GM12878 (cell line): ENCODE measurements around the gene KICS2. TPM values are rescaled to one million over a fixed set of nuclear protein-coding genes. Genes with fewer than 3 reads are reported as not detected.

ENCODE experiments used
- ATAC-seq: fragments of 200-7000 bp; cut with Tn5 transposase; 3 replicates; pipeline ENCODE4 v1.9.1; 2020; ENCODE audit warnings: mild to moderate bottlenecking, moderate library complexity
- BruUV-seq: library from RNA; stranded (reverse); fragments of 400-500 nt; replicated peaks from 2 replicates; lab custom pipeline; 2021; lab: Mats Ljungman, UMichigan
- CTCF ChIA-PET: fragments of 300-600 bp; sonication (Branson Sonifier 250); formaldehyde crosslinking; extraction: SDS; loops from one replicate; lab custom pipeline; 2021; ENCODE audit warnings: inconsistent platforms; lab: Yijun Ruan, JAX
- POLR2A ChIA-PET: fragments of 350-600 bp; formaldehyde crosslinking; extraction: SDS; loops from one replicate; lab custom pipeline; 2021; ENCODE audit warnings: inconsistent platforms; lab: Charles Lee
- RAD21 ChIA-PET: fragments of 300-600 bp; sonication (Branson Sonifier 250); formaldehyde crosslinking; loops from one replicate; lab custom pipeline; 2023; ENCODE audit warnings: antibody characterized with exemption; ENCODE audit not compliant: unreplicated experiment; lab: Charles Lee
- SMC1A ChIA-PET: fragments of 300-600 bp; sonication (Branson Sonifier 250); formaldehyde crosslinking; loops from one replicate; lab custom pipeline; 2023; ENCODE audit not compliant: unreplicated experiment, uncharacterized antibody; lab: Charles Lee
- DNase-seq: peaks from one replicate; pipeline ENCODE4 v3.0.0-alpha.2; 2011; ENCODE audit warnings: low read depth, low spot score
- FAIRE-seq: peaks from 3 replicates; lab custom pipeline; 2011; peaks lifted over from hg19 to GRCh38; lab: Jason Lieb, UNC
- H2AFZ ChIP-seq: 2 replicates; pipeline ENCODE4 v1.6.0; 2011; ENCODE audit warnings: low read depth, low read length, control low read depth; ENCODE audit not compliant: control insufficient read depth
- H3K27ac ChIP-seq: 2 replicates; pipeline ENCODE4 v1.5.1; 2011; ENCODE audit warnings: control low read depth; ENCODE audit not compliant: control insufficient read depth, insufficient read depth
- H3K27me3 ChIP-seq, 2 experiments: replicated peaks in 1 of 2; 2 replicates each; pipeline versions ENCODE4 v1.6.0 to v1.6.1; 2011; ENCODE audit warnings: low read length in 1 of 2; ENCODE audit not compliant: control insufficient read depth in 2 of 2, insufficient read depth in 2 of 2
- H3K36me3 ChIP-seq, 2 experiments: 2 replicates each; pipeline ENCODE4 v1.5.1; 2011; ENCODE audit warnings: low read length in 1 of 2; ENCODE audit not compliant: control insufficient read depth in 2 of 2, insufficient read depth in 2 of 2
- H3K4me1 ChIP-seq: 2 replicates; pipeline ENCODE4 v1.6.1; 2011; ENCODE audit warnings: mild to moderate bottlenecking, low read length, moderate library complexity, mixed read lengths; ENCODE audit not compliant: control insufficient read depth, insufficient read depth
- H3K4me2 ChIP-seq: 2 replicates; pipeline ENCODE4 v1.6.0; 2011; ENCODE audit warnings: control low read depth; ENCODE audit not compliant: control insufficient read depth, insufficient read depth
- H3K4me3 ChIP-seq: fragments of 200-600 bp; sonication (generic); 2 replicates; pipeline ENCODE4 v1.5.1; 2016
- H3K79me2 ChIP-seq: 2 replicates; pipeline ENCODE4 v1.6.0; 2011; ENCODE audit warnings: low read length; ENCODE audit not compliant: control insufficient read depth, insufficient read depth
- H3K9ac ChIP-seq: 2 replicates; pipeline ENCODE4 v1.8.0; 2011; ENCODE audit warnings: low read length, control low read depth, mixed read lengths; ENCODE audit not compliant: control insufficient read depth, insufficient read depth
- H3K9me3 ChIP-seq: replicated peaks from 3 replicates; pipeline ENCODE4 v1.5.1; 2011; ENCODE audit warnings: mild to moderate bottlenecking, low read length; ENCODE audit not compliant: control insufficient read depth, insufficient read depth
- H4K20me1 ChIP-seq: 2 replicates; pipeline ENCODE4 v1.6.0; 2011; ENCODE audit not compliant: control insufficient read depth, insufficient read depth
- CEBPB ChIP-seq, 2 experiments: fragments of 150-350 bp in 1 of 2; IDR thresholded peaks; 2 replicates each; pipeline ENCODE4 v1.6.1; 2012 to 2014; ENCODE audit warnings: low read depth in 2 of 2, low read length in 2 of 2, borderline replicate concordance in 1 of 2, inconsistent platforms in 1 of 2
- EED ChIP-seq: sonication (generic); IDR thresholded peaks from 2 replicates; pipeline ENCODE4 v1.6.1; 2016; ENCODE audit warnings: antibody characterized with exemption, low read depth
- HCFC1 ChIP-seq: fragments of 150-350 bp; IDR thresholded peaks from 2 replicates; pipeline ENCODE4 v1.6.1; 2014; ENCODE audit warnings: low read length
- NR2F1 ChIP-seq: fragments of 450-650 bp; conservative IDR thresholded peaks from 2 replicates; pipeline ENCODE4 v1.6.1; 2017; ENCODE audit warnings: mild to moderate bottlenecking
- POU2F2 ChIP-seq: IDR thresholded peaks from 3 replicates; pipeline ENCODE4 v1.6.1; 2011; ENCODE audit warnings: low read depth, mild to moderate bottlenecking, low read length, borderline replicate concordance
- RAD51 ChIP-seq: fragments of 450-650 bp; IDR thresholded peaks from 2 replicates; pipeline ENCODE4 v1.6.1; 2016; ENCODE audit warnings: moderate library complexity, mild to moderate bottlenecking, inconsistent platforms
- SPI1 ChIP-seq: IDR thresholded peaks from 2 replicates; pipeline ENCODE4 v1.6.1; 2011; ENCODE audit warnings: low read depth, mild to moderate bottlenecking, low read length, moderate library complexity, borderline replicate concordance; ENCODE audit not compliant: insufficient read depth
- SREBF2 ChIP-seq: IDR thresholded peaks from 2 replicates; pipeline ENCODE4 v1.6.1; 2012; ENCODE audit warnings: mild to moderate bottlenecking, low read length
- SRF ChIP-seq, 2 experiments: IDR thresholded peaks; 2 replicates each; pipeline ENCODE4 v1.6.1; 2011; ENCODE audit warnings: low read depth in 2 of 2, low read length in 2 of 2, mild to moderate bottlenecking in 1 of 2, moderate library complexity in 1 of 2
- WRNIP1 ChIP-seq: IDR thresholded peaks from 2 replicates; pipeline ENCODE4 v1.6.1; 2011; ENCODE audit warnings: low read depth, low read length, improper control_type of control experiment, borderline replicate concordance
- YBX1 ChIP-seq: fragments of 450-650 bp; IDR thresholded peaks from 2 replicates; pipeline ENCODE4 v1.6.1; 2016; ENCODE audit warnings: antibody characterized with exemption
- YY1 ChIP-seq: IDR thresholded peaks from 2 replicates; pipeline ENCODE4 v1.6.1; 2011; ENCODE audit warnings: low read depth, mild to moderate bottlenecking, low read length
- WGBS: methylation state at CpG from one replicate; pipeline ENCODE4 v1.1.6; 2016; ENCODE audit warnings: low lambda C conversion rate; ENCODE audit not compliant: insufficient replicate concordance, insufficient coverage; ENCODE audit errors: missing lambda C conversion rate; 5-methylcytosine and 5-hydroxymethylcytosine counted together
- in situ Hi-C: fragments of 300-500 bp; cut with MboI; formaldehyde crosslinking; loops from 9 replicates; pipeline ENCODE4 v1.14.3; 2018; ENCODE audit warnings: mixed read lengths
- intact Hi-C: fragments of 100-400 bp; cut with micrococcal nuclease; formaldehyde crosslinking; loops from one replicate; pipeline ENCODE4 v1.14.2; 2022; ENCODE audit not compliant: unreplicated experiment
- polyA plus RNA-seq, 11 experiments: library from polyadenylated mRNA; depleted of rRNA in 4 of 11; unstranded in 6 of 11; stranded (reverse) in 5 of 11; fragments of >200 nt; fragmentation: Nextera tagmentation in 4 of 11; fragmentation: Illumina TruSeq in 1 of 11; extraction: Ambion mirVana in 4 of 11; extraction: Trizol in 1 of 11; gene quantifications; 1 replicate in 1 of 11; 2 replicates in 10 of 11; pipeline versions ENCODE4 v1.2.1 to v1.2.3, GENCODE V29; 2011 to 2016; ENCODE audit warnings: inconsistent platforms in 2 of 11, missing spikeins in 2 of 11, low read depth in 1 of 11
- total RNA-seq, 4 experiments: library from RNA; depleted of rRNA in 3 of 4; stranded (reverse); fragments of >200 nt in 3 of 4; fragmentation: Illumina TruSeq in 1 of 4; extraction: Trizol in 1 of 4; gene quantifications; 2 replicates each; pipeline versions ENCODE4 v1.2.1 to v1.2.3, GENCODE V29; 2013 to 2021
- TF ChIP-seq, protein P1 (sequence below): fragments of 150-350 bp; IDR thresholded peaks from 2 replicates; pipeline ENCODE4 v1.6.1; 2016; ENCODE audit warnings: low read depth, low read length
- TF ChIP-seq, protein P2 (sequence below): fragments of 450-650 bp; IDR thresholded peaks from 2 replicates; pipeline ENCODE4 v1.6.1; 2017; ENCODE audit warnings: mild to moderate bottlenecking, moderate library complexity

Gene KICS2
- total and polyA plus RNA-seq, 10 of the 15 experiments (the other 5 are each of a cell fraction or from before 2014, with no cell fraction given): 3.9 to 13.1 (median 9.5) TPM

DNA sequence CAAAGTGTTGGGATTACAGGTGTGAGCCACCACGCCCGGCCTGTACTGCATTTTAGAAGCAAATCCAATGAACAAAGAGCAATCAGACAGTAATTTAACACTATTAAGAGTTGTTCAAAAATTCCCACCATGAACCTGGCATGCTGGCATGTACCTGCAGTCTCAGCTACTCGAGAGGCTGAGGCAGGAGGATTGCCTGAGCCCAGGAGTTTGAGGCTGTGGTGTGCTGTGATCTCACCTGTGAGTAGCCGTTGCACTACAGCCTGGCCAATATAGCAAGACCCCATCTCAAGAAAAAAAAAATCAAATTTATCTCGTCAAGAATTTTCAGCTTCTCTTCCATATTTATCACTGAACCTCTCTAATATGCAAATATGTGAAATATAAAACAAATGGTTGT is 39.7 kb upstream of the KICS2 start:
- ATAC-seq (no peak), FAIRE-seq (no peak)
- H3K27ac ChIP-seq: no peak overlapping the region
- H3K9me3 ChIP-seq: no peaks in the 10 kb centered on the region
- intact Hi-C loops (no loop called here), in situ Hi-C loops (loop anchor here (10.0 to 25.0 kb wide), 3 partner anchors 597 to 1150 kb away; partner anchors contain the start of gene DPY19L2)
- H4K20me1 ChIP-seq: no peaks in the 10 kb centered on the region
- WGBS: 21% methylated on average over 5 of the region's 5 CpGs
- no peak overlapping the region for H3K4me2 ChIP-seq
- BruUV-seq: no TSS peak
- RAD21 ChIA-PET: no interaction called here
- H2AFZ ChIP-seq: no peak overlapping the region
- CTCF ChIA-PET: no interaction called here
- no peak overlapping the region for H3K9ac ChIP-seq
- no peak overlapping the region for H3K4me3 ChIP-seq
- POLR2A ChIA-PET: interaction anchor here (0.6 kb wide), 1 partner anchor 45 kb away, joined by 5 read pairs; no protein-coding TSS in a partner anchor
- no peaks in the 10 kb centered on the region for H3K36me3 ChIP-seq
- no peaks in the 10 kb centered on the region for H3K4me1 ChIP-seq
- no peaks in the 10 kb centered on the region for H3K79me2 ChIP-seq
- H3K27me3 ChIP-seq: no peaks in the 10 kb centered on the region
- TF ChIP-seq, protein P1, sequence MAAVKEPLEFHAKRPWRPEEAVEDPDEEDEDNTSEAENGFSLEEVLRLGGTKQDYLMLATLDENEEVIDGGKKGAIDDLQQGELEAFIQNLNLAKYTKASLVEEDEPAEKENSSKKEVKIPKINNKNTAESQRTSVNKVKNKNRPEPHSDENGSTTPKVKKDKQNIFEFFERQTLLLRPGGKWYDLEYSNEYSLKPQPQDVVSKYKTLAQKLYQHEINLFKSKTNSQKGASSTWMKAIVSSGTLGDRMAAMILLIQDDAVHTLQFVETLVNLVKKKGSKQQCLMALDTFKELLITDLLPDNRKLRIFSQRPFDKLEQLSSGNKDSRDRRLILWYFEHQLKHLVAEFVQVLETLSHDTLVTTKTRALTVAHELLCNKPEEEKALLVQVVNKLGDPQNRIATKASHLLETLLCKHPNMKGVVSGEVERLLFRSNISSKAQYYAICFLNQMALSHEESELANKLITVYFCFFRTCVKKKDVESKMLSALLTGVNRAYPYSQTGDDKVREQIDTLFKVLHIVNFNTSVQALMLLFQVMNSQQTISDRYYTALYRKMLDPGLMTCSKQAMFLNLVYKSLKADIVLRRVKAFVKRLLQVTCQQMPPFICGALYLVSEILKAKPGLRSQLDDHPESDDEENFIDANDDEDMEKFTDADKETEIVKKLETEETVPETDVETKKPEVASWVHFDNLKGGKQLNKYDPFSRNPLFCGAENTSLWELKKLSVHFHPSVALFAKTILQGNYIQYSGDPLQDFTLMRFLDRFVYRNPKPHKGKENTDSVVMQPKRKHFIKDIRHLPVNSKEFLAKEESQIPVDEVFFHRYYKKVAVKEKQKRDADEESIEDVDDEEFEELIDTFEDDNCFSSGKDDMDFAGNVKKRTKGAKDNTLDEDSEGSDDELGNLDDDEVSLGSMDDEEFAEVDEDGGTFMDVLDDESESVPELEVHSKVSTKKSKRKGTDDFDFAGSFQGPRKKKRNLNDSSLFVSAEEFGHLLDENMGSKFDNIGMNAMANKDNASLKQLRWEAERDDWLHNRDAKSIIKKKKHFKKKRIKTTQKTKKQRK: no peak
- TF ChIP-seq YBX1 (no peak), HCFC1 (no peak), EED (no peak), WRNIP1 (no peak), SPI1 (no peak), SRF (IDR thresholded peaks at IDR 0.05; ENCODE audit: low read depth in 2 of 2, low read length in 2 of 2) (no peak), NR2F1 (no peak), RAD51 (no peak), POU2F2 (no peak), CEBPB (IDR thresholded peaks at IDR 0.05; ENCODE audit: borderline replicate concordance in 1 of 2, low read depth in 2 of 2, low read length in 2 of 2) (no peak), SREBF2 (no peak), YY1 (no peak)
- TF ChIP-seq, protein P2, sequence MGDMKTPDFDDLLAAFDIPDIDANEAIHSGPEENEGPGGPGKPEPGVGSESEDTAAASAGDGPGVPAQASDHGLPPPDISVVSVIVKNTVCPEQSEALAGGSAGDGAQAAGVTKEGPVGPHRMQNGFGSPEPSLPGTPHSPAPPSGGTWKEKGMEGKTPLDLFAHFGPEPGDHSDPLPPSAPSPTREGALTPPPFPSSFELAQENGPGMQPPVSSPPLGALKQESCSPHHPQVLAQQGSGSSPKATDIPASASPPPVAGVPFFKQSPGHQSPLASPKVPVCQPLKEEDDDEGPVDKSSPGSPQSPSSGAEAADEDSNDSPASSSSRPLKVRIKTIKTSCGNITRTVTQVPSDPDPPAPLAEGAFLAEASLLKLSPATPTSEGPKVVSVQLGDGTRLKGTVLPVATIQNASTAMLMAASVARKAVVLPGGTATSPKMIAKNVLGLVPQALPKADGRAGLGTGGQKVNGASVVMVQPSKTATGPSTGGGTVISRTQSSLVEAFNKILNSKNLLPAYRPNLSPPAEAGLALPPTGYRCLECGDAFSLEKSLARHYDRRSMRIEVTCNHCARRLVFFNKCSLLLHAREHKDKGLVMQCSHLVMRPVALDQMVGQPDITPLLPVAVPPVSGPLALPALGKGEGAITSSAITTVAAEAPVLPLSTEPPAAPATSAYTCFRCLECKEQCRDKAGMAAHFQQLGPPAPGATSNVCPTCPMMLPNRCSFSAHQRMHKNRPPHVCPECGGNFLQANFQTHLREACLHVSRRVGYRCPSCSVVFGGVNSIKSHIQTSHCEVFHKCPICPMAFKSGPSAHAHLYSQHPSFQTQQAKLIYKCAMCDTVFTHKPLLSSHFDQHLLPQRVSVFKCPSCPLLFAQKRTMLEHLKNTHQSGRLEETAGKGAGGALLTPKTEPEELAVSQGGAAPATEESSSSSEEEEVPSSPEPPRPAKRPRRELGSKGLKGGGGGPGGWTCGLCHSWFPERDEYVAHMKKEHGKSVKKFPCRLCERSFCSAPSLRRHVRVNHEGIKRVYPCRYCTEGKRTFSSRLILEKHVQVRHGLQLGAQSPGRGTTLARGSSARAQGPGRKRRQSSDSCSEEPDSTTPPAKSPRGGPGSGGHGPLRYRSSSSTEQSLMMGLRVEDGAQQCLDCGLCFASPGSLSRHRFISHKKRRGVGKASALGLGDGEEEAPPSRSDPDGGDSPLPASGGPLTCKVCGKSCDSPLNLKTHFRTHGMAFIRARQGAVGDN: no peak
- TF ChIP-seq, all 136 proteins: peak for 0
- no peak for DNase-seq
- SMC1A ChIA-PET: no interaction called here
